ENCODE results near the gene RAB38.

Gene RAB38

DNA sequence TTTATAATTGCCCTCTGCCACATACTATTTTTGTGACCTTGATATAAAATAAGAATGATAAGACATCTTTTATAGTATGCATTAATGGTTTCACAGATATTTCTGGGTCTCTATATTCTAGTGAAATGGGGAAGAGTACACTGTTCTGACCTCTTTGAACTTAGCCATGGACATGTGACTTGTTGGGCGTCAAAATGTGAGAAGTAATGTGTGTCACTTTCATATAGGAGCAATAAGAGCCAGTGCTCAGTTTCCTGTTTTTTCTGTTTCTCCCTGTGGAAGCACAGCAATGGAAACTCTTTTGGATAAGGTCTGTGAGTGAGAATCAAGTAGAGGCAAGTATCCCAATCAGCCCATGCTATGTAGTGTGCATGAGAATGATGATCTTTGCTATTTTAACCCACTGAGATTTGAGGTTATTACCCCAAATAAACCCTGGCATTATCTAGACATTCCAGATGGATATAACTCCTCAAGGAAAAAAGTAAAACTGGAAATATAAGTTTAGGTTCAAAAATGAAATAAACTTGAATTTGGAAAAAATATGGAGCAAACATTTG, 60.7 kb downstream of the RAB38 start:
- H3K4me1 ChIP-seq = no peaks in the 10 kb centered on the region
- no peaks in the 10 kb centered on the region for H3K36me3 ChIP-seq
- no peak overlapping the region for H3K27ac ChIP-seq
- no peak overlapping the region for H3K4me2 ChIP-seq
- TF ChIP-seq Cebpa-rat (IDR thresholded peaks at IDR 0.05) = no peak
- no peaks in the 10 kb centered on the region for H3K27me3 ChIP-seq
- H3K4me3 ChIP-seq = no peak overlapping the region
- no peaks in the 10 kb centered on the region for H3K9me3 ChIP-seq
- H3K9ac ChIP-seq = no peak overlapping the region
- no peaks in the 10 kb centered on the region for H4K20me1 ChIP-seq

GRCh38 chr11:88106666-88107065, 68.6 kb downstream of the RAB38 start:
- Histone ChIP-seq H3K27ac (no peak overlapping the region), H3K27me3 (no peaks in the 10 kb centered on the region), H4K20me1 (no peaks in the 10 kb centered on the region), H3K36me3 (no peaks in the 10 kb centered on the region), H3K4me1 (peaks cover 17% of the 10 kb centered on the region), H3K9me3 (no peaks in the 10 kb centered on the region; the same call in 1 of the 2 replicates), H3K9ac (no peak overlapping the region), H3K4me2 (0 out of 2 replicates have a peak overlapping the region, but pooled peaks have one; percentile 20), H3K4me3 (no peak overlapping the region)
- no peak for TF ChIP-seq Cebpa-rat (IDR thresholded peaks at IDR 0.05)

DNA sequence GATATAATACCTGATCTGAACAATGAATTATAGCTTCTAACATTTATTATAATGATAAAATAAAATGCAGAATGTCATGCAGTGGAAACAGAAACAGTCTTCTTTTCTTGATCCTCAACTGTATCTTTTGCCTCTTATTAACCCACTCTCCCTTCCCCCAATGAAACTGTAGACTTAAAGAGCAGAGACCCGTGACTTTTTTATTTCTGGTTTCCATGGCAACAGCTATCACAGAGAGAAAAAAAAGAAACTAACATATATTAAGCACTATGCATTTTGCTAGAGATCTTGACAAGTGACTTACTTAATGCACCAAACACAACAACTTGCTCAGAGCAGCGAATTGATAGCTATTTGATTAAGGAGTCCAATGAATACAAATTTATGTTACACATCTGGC, 69.3 kb downstream of the RAB38 start:
- no peaks in the 10 kb centered on the region for H3K27me3 ChIP-seq
- H3K4me3 ChIP-seq = no peak overlapping the region
- peaks cover 17% of the 10 kb centered on the region for H3K4me1 ChIP-seq
- TF ChIP-seq Cebpa-rat (IDR thresholded peaks at IDR 0.05) = no peak
- H3K27ac ChIP-seq = no peak overlapping the region
- no peaks in the 10 kb centered on the region; the same call in 1 of the 2 replicates for H3K9me3 ChIP-seq
- no peaks in the 10 kb centered on the region for H4K20me1 ChIP-seq
- no peak overlapping the region for H3K9ac ChIP-seq
- H3K36me3 ChIP-seq = no peaks in the 10 kb centered on the region
- H3K4me2 ChIP-seq = peak overlapping the region; percentile 20; the same call in 1 of the 2 replicates

GRCh38 chr11:88105526-88105925, 69.7 kb downstream of the RAB38 start:
- no peak for TF ChIP-seq Cebpa-rat (IDR thresholded peaks at IDR 0.05)
- Histone ChIP-seq H3K4me1 (peaks cover 17% of the 10 kb centered on the region), H3K4me3 (no peak overlapping the region), H4K20me1 (no peaks in the 10 kb centered on the region), H3K9me3 (no peaks in the 10 kb centered on the region; the same call in 1 of the 2 replicates), H3K9ac (no peak overlapping the region), H3K27me3 (no peaks in the 10 kb centered on the region), H3K36me3 (no peaks in the 10 kb centered on the region), H3K27ac (no peak overlapping the region), H3K4me2 (peak overlapping the region; percentile 20)

DNA sequence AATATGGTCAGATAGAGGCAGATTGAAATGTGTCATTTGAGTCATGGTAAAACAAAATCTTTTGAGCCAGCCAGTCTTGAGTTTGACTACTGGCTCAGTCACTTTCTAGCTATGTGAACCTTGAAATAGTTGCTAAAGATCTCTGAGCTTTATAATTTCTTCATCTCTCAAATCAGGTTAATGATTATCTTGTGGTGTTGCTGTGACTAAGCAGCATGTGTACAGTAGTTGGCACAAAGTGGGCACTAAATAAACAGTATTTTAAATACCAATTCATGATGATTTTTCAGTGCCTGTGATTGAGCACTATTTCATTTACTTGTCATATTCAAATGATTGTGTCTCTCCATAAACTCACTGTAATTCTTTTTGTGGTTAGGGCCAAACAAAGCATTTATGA, 70.8 kb downstream of the RAB38 start:
- Histone ChIP-seq H4K20me1 (no peaks in the 10 kb centered on the region), H3K36me3 (no peaks in the 10 kb centered on the region), H3K4me3 (no peak overlapping the region), H3K4me2 (no peak overlapping the region), H3K9me3 (no peaks in the 10 kb centered on the region; the same call in 1 of the 2 replicates), H3K27me3 (no peaks in the 10 kb centered on the region), H3K27ac (no peak overlapping the region), H3K4me1 (peaks cover 17% of the 10 kb centered on the region), H3K9ac (no peak overlapping the region)
- no peak for TF ChIP-seq Cebpa-rat (IDR thresholded peaks at IDR 0.05)

DNA sequence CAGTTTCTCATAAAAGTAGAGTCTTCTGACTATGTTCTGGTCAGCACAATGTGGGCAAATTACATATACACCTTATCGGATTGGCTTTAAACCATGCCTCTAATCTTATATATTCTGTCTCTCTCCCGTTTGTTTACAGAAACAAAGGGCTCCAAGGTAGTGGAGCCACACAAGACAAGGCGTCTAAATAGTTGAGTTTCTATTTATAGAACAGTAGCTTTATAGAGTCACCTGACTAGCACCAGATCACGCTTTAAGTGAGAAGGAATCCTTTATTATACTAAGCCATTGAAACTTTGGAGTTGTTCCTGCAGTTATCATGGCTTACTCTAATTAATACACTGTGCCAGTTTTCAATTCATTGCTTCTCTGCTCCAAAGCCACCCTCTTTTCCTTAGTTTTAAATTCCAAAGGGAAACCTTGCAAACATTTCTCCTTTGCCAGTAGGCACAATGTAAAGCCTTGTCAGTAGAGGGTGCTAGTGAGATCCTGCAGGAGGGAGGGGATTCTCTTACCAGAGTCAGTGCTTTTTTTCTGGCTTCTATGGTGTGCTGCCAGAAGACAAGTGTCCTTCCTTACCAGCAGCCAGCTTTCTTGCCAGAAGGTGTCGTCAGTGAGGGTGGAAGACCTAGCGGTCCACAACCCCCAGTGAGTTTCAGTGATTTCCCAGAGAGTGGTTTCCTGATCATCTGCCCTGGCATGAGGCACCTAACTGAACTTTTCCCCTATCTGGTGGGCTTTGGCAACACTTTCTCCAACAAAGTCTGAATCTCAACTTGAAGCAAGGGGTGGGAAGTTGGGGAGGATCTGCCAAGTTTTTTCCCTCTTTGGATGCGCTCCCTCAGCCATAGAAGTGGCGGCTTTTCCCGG, 71.7 kb downstream of the RAB38 start:
- H3K27ac ChIP-seq = no peak overlapping the region
- no peaks in the 10 kb centered on the region for H3K27me3 ChIP-seq
- H3K36me3 ChIP-seq = no peaks in the 10 kb centered on the region
- no peaks in the 10 kb centered on the region; the same call in 1 of the 2 replicates for H3K9me3 ChIP-seq
- no peak overlapping the region for H3K4me3 ChIP-seq
- H3K4me1 ChIP-seq = peaks cover 17% of the 10 kb centered on the region
- H3K4me2 ChIP-seq = no peak overlapping the region
- TF ChIP-seq Cebpa-rat (IDR thresholded peaks at IDR 0.05) = no peak
- no peak overlapping the region for H3K9ac ChIP-seq
- no peaks in the 10 kb centered on the region for H4K20me1 ChIP-seq

GRCh38 chr11:88102598-88102934, 72.7 kb downstream of the RAB38 start:
- Histone ChIP-seq H3K9me3 (no peaks in the 10 kb centered on the region), H4K20me1 (no peaks in the 10 kb centered on the region), H3K9ac (no peak overlapping the region), H3K4me3 (no peak overlapping the region), H3K27ac (no peak overlapping the region), H3K27me3 (no peaks in the 10 kb centered on the region), H3K4me2 (no peak overlapping the region), H3K4me1 (peaks cover 17% of the 10 kb centered on the region), H3K36me3 (no peaks in the 10 kb centered on the region)
- no peak for TF ChIP-seq Cebpa-rat (IDR thresholded peaks at IDR 0.05)

DNA sequence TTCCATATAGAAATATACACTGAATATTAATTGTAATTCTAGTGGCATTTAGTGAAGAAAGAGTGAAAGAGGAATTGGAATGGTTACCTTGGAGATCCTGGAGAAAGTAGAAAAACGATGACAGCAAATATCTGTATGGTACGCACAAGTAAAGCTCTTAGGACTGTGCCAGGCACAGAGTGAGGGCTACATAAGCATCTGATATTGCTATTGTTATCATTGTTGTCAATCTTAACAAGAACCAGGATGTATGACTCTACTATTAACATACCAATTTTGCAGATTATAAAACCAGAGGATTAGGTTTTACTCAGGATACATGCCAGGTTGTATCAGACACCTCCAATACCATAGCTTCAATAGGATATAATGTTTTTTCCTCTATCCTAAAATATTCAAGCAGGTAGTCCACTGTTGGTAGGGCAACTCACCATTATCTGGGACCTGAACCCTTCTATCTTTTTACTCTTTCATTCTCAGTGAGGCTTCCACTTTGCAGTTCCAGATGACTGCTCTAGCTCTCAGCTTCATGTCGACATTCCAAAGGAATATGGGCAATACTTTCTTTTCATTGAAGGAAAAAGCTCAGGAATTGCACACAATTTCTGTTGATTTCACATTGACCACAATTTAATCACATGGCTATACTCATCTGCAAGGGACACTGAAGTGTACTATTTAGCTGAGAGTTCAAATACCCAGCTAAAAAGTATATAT, 73.2 kb downstream of the RAB38 start:
- Histone ChIP-seq H3K9me3 (no peaks in the 10 kb centered on the region), H3K9ac (no peak overlapping the region), H3K4me1 (peaks cover 17% of the 10 kb centered on the region), H3K4me3 (no peak overlapping the region), H3K27ac (no peak overlapping the region), H3K4me2 (no peak overlapping the region), H3K36me3 (no peaks in the 10 kb centered on the region), H3K27me3 (no peaks in the 10 kb centered on the region), H4K20me1 (no peaks in the 10 kb centered on the region)
- no peak for TF ChIP-seq Cebpa-rat (IDR thresholded peaks at IDR 0.05)

DNA sequence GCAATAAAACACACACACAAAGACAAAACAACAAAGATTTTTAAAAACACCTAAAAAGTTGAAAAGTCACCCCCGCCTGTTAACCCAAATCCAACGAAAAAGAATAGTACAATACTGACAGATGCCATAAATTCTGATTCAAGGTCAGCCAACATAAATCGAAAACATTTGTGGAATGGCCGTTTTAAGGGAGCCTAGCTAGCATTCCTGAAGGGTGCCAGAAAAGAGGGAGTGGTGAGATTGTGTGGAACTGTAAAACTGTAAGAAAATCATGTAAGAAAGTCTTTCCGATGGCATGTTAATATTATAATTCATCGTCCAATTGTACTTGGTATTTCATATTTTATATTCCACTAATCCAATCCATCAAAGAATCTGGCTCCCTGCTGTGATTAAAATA, 75.1 kb downstream of the RAB38 start:
- Histone ChIP-seq H3K4me2 (no peak overlapping the region), H3K4me3 (no peak overlapping the region), H3K9ac (no peak overlapping the region), H4K20me1 (no peaks in the 10 kb centered on the region), H3K27me3 (no peaks in the 10 kb centered on the region), H3K4me1 (peaks cover 10% of the 10 kb centered on the region), H3K27ac (no peak overlapping the region), H3K36me3 (no peaks in the 10 kb centered on the region), H3K9me3 (no peaks in the 10 kb centered on the region)
- TF ChIP-seq Cebpa-rat (IDR thresholded peaks at IDR 0.05) = no peak

DNA sequence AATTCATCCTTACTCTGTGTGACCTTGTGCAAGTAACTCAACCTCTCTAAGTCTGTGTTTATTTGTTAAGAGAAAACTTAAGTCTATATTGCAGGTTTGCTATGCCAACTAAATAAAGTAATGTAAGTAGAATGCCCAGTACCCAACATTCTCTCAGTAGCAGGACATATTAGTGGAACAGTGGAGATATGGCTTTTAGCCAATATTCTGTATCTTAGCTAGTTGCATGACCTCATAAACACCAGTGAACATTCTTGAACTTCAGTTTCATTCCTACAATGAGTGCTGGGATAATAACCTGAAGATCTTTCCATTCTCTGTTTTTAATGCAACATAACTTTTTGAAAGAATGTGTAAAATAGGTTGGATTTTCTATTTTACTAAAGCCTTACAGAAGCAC, 77.0 kb downstream of the RAB38 start:
- no peaks in the 10 kb centered on the region for H3K36me3 ChIP-seq
- H3K9ac ChIP-seq = no peak overlapping the region
- no peak overlapping the region for H3K27ac ChIP-seq
- peaks cover 9% of the 10 kb centered on the region for H3K4me1 ChIP-seq
- H3K27me3 ChIP-seq = no peaks in the 10 kb centered on the region
- no peaks in the 10 kb centered on the region for H3K9me3 ChIP-seq
- no peak overlapping the region for H3K4me3 ChIP-seq
- H4K20me1 ChIP-seq = no peaks in the 10 kb centered on the region
- TF ChIP-seq Cebpa-rat (IDR thresholded peaks at IDR 0.05) = no peak
- H3K4me2 ChIP-seq = no peak overlapping the region
